SKM-1 (cell line): Measurements from ENCODE around the gene STAU1.
"Not testable (repeated sequence)": the region's sequence is repeated elsewhere in the genome, so short reads cannot be mapped to it uniquely, and the experiment has no call there.

Experiments used
- DNase-seq: peaks from one replicate; lab custom pipeline; 2025; ENCODE audit not compliant: unreplicated experiment; lab: John Stamatoyannopoulos, UW

Gene STAU1

DNA sequence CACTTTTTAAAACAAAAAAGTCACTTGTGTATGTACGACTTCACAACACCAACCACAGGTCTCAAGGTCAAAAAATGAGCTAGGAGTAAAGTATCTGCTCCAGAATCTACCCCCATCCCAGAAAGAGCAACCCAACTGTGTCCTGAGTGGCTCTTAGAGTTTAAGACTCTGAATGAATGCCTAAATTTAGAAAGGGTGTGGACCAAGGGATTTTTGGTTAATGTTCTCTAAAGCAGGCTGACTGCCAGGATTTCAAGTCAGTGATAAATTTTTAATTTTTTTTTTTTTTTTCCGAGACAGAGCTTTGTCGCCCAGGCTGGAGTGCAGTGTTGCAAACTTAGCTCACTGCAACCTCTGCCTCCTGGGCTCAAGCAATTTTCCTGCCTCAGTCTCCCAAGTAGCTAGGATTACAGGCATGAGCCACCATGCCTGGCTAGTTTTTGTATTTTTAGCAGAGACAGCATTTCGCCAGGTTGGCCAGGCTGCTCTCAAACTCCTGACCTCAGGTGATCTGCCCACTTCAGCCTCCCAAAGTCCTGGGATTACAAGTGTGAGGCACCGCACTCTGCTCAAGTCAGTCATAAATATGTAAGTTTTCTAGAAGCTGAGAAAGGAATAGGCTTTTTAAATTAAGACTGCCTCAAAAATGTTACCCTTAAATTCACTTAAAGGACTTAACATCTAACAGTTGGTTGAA, 20.2 kb downstream of the STAU1 start:
- DNase-seq, result no peak

GRCh38 chr20:49166534-49167449, 21.3 kb downstream of the STAU1 start:
- DNase-seq, result no peak

- DNase-seq, result no peak
These were observed 22.5 kb downstream of the STAU1 start for GRCh38 chr20:49165611-49166010.

DNA sequence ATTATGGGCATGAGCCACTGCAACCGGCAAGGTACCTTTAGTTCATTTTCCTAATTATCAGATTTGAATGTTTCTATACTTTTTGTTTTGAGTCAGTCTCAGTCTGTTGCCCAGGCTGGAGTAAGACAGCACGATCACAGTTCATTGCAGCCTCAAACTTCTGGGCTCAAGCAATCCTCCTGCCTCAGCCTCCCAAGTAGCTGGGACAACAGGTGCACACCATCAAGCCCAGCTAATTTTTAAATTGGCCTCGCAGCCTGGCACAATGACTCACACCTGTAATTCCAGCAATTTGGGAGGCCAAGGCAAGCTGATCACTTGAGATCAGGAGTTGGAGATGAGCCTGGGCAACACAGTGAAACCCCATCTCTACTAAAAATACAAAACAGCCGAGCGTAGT, 24.4 kb downstream of the STAU1 start:
- DNase-seq, result no peak

DNA sequence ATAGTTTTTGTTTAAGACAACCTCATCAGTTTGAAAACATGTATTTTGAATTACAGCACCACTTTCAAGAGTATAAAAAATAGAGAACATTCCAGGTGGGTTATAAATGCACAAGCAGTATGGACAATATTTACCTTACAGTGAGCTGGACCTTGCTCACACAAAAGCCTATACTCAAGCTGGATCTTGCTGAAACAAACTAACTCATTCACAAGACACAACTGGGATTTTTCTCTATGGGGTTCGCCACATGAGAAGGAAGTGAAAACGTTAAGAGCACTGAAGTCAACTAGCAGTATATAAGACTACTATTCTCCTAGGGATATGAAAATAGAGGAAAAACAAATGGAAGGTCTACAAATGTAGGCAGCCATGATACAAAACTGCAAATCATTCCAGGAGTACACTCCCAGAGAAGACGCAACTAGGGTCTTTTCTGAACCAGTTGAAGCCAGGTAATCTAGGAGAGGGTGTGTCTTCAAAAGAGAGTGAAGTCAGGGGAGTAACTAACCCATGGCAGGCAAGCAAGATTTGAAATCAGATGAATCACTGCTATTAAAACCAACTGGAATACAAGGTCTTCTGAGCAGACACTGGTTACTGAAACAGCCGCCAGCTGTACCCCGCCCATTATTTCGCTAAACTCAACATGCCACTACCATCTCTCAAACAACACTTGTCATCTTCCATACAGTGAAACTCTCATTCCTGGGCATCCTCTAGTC, 26.5 kb downstream of the STAU1 start:
- DNase-seq, result no peak

DNA sequence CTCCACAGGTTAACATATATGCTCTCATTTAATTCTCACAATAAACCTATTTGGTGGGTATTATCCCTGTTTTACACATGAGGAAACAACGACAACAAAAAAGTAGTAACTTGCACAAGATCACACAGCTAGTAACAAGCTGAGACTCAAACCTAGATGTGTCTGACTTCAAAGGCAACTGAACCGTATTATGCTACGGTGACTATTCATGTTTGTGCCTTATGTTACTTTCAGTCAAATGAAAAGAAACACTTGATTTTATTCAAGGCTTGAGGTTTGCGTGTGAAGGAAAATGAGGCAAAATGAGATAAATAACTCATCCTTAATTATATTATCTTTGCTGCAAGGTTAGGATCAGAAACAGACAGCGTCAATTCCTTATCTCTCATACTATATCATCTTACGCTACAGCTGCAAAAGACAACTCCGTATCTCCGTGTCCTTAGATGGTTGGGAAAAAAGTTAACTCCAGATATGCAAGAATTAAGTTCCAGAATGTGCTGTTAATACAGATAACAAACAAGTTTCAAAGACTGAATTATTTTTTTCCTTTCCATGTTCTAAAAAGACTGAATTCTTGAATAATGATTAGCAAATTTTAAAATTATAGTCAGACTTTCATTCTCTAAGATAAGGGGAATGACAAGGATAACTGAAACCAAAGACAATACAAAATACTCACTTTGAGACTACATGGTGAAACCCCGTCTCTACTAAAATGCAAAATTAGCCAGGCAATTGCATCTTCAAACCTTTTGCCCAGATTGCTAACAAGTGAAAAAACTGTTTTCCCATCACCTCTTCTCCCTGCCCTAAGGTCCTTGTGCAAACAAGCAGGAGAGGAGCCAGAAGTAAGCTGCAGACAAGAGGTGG, 27.8 kb downstream of the STAU1 start:
- DNase-seq, result no peak

DNA sequence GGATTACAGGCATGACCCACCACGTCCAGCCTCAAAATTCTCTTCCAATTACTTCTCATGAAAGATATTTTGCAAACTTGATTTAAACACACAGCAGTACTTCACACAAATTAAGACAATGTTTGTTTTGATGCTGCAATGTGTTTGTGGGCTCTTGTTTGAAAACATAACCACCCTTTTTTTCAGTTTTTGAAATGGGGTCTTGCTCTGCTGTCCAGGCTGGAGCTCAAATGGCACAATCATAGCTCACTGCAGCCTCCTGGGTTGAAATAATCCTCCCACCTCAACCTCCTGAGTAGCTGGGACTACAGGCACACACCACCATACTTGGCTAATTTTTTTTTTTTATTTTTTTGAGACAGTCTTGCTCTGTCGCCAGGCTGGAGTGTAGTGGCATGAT, 31.0 kb downstream of the STAU1 start:
- DNase-seq, result no peak

DNA sequence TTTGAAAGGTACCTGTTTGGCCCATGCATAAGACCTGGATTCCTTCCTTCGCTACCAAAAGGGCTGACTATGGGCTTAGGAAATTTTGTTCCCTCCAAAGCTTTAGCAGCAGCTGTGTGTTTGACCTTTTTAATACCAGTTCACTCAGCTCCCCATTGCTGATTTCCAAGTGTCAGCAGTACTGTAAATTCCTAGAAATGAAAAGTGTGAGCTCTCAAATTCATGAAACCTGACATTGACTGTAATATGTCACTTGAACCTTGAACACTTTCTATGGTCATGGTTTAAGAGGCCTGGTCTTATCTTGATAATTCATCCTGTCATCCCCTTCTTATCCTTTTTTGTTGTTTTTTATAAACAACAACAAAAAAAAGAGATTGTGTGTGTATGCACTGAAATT, 31.7 kb downstream of the STAU1 start:
- no peak for DNase-seq

DNA sequence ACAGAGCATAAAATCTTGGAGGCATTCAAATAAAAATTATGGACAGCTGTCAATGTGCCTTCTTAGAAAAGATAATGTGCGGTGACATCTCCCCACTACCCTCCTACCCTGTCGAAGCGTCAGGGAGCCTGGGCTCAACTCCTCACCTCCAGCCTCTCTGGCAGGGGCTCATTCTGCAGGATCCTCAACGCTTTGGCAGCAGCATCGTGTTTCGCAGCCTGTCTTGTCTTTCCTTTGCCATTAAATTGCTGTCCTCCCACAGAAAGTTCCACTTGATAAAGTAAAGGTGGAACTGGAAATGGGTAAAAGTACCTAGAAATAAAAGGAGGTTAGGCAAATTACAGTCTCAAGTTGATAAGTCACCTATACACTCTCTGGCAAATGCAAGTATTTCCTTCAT, 36.7 kb downstream of the STAU1 start:
- no peak for DNase-seq

DNA sequence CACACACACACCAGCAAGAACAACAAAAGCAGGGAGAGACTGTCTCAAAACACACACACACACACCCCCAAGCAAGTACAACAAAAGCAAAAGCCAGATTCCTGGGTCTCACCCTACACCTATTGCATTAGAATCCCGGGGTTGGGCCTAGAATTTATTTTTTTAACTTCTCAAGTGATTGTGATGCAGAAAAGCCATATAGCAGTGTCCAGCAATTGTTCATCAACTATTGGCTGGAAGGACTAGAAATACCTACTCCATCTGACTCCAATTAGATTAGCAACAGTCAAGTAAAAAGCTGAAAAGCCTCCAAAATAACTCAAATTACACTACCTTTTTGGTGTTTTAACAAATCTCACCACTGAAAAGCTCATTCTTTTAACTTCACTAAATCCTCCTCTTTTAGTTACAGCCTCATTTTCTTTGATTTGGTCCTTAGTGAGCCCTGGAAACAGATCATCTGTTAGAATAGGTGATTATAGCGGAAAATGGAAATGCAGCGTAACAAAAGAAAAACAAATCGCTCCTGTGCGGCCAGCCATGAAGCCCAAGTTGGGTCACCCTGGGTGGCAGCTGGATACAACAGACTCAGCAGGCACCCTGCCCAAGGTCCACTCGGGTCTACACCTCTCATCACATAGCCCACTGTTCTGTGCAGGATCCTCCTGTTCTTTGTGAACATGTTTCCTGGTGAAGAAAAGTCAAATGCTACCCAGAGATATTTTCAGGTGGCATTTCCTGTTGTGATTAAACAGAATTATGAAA, 38.7 kb downstream of the STAU1 start:
- no peak for DNase-seq

- no peak for DNase-seq
These were observed 39.5 kb downstream of the STAU1 start for GRCh38 chr20:49148601-49149000.

GRCh38 chr20:49147296-49147695, 40.8 kb downstream of the STAU1 start:
- no peak for DNase-seq

GRCh38 chr20:49146442-49147225, 41.5 kb downstream of the STAU1 start:
- DNase-seq, result no peak

GRCh38 chr20:49140834-49141233, 47.3 kb downstream of the STAU1 start:
- no peak for DNase-seq

DNA sequence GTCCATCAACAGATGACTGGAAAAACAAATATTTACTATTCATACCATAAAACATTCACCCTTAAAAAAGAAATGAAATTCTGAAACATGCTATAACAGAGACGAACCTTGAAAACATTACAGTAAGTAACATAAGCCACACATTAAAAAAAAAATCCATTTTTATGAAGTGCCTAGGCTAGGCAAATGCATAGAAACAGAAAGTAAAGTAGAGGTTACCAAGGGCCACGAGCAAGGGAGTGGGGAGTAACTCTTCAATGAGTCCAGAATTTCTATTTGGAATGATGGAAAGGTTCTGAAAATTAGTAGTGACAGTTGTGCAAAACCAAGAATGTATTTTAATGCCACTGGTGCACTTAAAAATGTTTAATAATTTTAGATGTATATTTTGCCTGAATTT, 47.7 kb downstream of the STAU1 start:
- no peak for DNase-seq

- no peak for DNase-seq
These were observed 49.7 kb downstream of the STAU1 start for GRCh38 chr20:49138431-49138830.

- no peak for DNase-seq
These were observed 51.1 kb downstream of the STAU1 start for GRCh38 chr20:49136817-49137571.

DNA sequence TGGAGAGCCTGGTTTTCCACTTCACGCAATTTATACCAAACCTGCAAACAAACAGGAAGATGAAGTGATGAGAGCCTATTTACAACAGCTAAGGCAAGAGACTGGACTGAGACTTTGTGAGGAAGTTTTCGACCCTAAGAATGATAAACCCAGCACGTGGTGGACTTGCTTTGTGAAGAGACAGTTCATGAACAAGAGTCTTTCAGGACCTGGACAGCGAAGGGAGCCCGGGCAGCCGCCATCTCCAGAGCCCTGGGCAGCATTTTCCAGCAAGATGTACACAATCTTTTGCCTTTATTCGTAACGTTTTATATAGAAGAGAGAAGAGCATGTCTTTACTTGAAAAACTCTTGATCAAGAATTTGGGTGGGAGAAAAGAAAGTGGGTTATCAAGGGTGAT, 53.3 kb downstream of the STAU1 start:
- DNase-seq, result not testable (repeated sequence)

DNA sequence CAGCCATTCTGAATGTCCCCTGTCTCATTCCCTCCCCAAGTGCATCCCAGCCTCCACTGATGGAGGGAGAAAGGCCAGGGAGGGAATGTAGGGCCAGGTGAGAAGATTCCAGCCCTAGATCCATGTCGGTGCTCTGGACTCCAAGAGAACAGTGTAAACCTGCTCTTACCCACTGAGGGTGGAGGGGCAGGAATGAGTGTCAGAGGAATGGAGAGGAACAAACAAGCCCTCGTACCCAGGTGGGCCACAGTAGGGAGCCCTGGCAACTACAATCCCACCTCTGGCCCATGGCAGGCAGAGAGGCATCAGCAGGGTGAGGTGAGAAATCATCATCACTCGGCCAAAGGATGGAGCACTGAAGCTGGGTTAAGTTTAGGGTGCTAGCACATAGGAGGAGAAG, 54.6 kb downstream of the STAU1 start:
- no peak for DNase-seq
